Ectodermal cell (in vitro differentiated cells): Measurements from ENCODE around the gene STIM2.

ENCODE experiments used
- H3K27ac ChIP-seq: 2 replicates; pipeline ENCODE4 v1.7.0; 2013; ENCODE audit warnings: mild to moderate bottlenecking, low read depth, low read length; ENCODE audit not compliant: insufficient read depth, poor library complexity, severe bottlenecking
- H3K27me3 ChIP-seq: 2 replicates; pipeline ENCODE4 v1.7.0; 2013; ENCODE audit warnings: mild to moderate bottlenecking, low read length; ENCODE audit not compliant: insufficient read depth, control insufficient read depth, poor library complexity, severe bottlenecking
- H3K36me3 ChIP-seq: one replicate; pipeline ENCODE4 v1.7.0; 2013; ENCODE audit warnings: low read length; ENCODE audit not compliant: control insufficient read depth, insufficient read depth
- H3K4me1 ChIP-seq: one replicate; pipeline ENCODE4 v1.7.0; 2013; ENCODE audit warnings: low read length; ENCODE audit not compliant: control insufficient read depth, insufficient read depth
- H3K4me3 ChIP-seq: 2 replicates; pipeline ENCODE4 v1.7.0; 2013; ENCODE audit warnings: low read depth, low read length, control low read depth; ENCODE audit not compliant: insufficient read depth
- H3K9me3 ChIP-seq: 2 replicates; pipeline ENCODE4 v1.7.0; 2013; ENCODE audit warnings: mild to moderate bottlenecking, low read length, moderate library complexity; ENCODE audit not compliant: control insufficient read depth
- WGBS, 2 experiments: methylation state at CpG; one replicate each; pipeline ENCODE4 v1.1.7; 2013; ENCODE audit warnings: missing lambda C conversion rate in 2 of 2; 5-methylcytosine and 5-hydroxymethylcytosine counted together

The STIM2 gene

DNA sequence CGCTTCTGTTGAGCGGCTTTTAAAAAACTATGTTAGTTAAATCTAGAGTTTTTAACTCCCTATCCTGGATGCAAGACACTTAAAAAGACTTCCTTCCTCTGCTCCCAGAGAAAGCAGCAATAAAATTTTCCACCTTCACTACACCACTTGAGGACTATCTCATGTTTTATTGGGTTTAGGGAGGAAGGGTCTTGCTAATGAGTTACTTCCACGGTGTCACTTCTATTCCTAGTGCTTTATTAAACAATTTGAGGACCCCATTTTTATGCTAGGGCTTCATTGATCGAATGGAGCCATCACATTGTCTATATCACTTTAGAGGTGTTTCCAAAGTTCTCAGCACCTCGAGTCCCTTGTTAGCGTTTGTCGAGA lies 3.7 kb upstream of the STIM2 start:
- Histone ChIP-seq H3K27ac (no peak overlapping the region), H3K4me3 (peak overlapping the region; percentile 72), H3K36me3 (no peaks in the 10 kb centered on the region), H3K4me1 (peaks cover 22% of the 10 kb centered on the region), H3K9me3 (no peaks in the 10 kb centered on the region), H3K27me3 (peaks cover 26% of the 10 kb centered on the region)
- WGBS, 2 experiments = 43 to 44% methylated on average over 7 of the region's 7 CpGs

DNA sequence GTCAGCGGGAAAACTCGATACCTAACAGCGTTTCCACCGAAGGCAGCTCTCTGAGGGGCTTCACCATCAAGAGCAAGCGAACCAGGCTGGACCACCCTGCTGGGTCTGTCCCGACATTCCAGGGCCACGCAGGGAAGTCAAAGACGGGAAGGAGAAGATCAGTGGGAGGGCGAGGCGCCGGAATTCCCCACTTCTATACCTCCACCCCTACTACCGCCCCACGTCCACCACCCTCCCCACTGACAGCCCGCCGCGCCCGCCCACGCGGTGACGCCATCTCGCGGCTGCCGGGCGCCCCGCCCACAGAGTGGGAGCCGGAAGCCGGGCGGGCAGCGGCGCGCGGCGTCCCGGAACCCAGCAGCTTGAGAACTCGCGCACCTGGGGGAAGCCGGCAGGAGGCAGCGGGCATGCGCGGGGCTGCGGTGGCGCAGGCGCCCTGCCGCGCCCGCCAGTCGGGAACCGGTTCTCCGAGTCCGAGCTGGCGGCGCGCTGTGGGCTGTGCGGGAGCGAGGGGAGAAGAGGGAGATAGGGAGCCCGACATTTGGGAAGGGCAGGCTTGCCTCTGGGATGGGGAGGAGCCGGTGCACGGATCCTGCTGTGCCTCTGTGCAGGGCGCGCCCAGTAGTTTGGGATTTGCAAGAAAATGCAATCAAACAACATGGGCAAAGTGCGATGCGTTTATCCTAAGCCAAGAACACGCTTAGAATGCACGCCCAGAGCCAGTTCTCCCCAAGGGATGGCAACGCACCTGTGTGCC lies 3.2 kb upstream of the STIM2 start:
- H3K27me3 ChIP-seq = peaks cover 26% of the 10 kb centered on the region
- 1% methylated on average over 65 of the region's 65 CpGs for WGBS, 2 experiments
- H3K36me3 ChIP-seq = no peaks in the 10 kb centered on the region
- no peaks in the 10 kb centered on the region for H3K9me3 ChIP-seq
- H3K4me3 ChIP-seq = peak overlapping the region; percentile 72
- H3K27ac ChIP-seq = no peak overlapping the region
- peaks cover 22% of the 10 kb centered on the region for H3K4me1 ChIP-seq

DNA sequence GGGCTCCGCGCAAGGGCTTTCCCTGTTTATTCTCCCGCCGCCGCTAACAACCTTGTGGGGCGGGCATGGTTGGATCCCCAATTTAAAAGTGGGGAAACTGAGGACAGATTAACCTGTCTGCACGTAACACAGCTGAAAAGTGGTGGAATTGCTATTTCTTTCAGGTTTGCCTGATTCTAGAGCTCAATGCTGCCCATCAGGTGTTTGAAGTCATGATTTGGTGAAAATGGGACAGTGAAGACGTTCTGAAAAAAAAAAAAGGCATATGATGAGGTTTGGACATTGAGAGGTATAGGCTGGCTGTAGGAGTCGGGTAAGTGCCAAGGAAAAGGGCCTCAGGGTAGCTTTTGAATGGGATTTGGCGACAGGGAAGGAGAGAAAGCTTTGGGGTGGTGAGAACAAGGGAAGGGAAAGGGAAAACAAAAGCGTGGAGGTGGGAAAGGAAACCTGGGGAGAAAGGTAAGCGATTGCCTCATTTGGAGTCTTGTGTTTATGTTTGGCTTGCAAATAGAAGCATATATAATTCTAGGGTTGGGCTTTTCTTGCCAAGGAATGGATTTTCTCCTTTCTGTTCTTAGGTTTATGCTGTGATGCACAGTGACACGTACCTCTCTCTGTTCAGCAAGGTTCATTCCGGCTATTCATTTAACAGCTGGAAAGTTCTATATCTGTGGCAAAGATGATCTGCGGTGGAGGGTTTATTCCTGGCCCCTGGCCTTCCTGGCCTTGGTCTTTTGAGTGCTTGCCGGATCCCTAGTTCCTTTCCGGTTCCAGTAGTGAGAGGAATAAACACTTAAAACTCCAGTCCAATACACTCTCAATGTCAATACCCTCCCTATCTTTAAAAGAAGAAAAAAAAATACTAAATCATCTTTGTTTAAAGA lies 2.4 kb upstream of the STIM2 start:
- H3K27ac ChIP-seq = no peak overlapping the region
- peaks cover 26% of the 10 kb centered on the region for H3K27me3 ChIP-seq
- H3K36me3 ChIP-seq = no peaks in the 10 kb centered on the region
- peak overlapping the region; percentile 72 for H3K4me3 ChIP-seq
- H3K9me3 ChIP-seq = no peaks in the 10 kb centered on the region
- 20 to 22% methylated on average over 17 of the region's 17 CpGs for WGBS, 2 experiments
- H3K4me1 ChIP-seq = peaks cover 27% of the 10 kb centered on the region

DNA sequence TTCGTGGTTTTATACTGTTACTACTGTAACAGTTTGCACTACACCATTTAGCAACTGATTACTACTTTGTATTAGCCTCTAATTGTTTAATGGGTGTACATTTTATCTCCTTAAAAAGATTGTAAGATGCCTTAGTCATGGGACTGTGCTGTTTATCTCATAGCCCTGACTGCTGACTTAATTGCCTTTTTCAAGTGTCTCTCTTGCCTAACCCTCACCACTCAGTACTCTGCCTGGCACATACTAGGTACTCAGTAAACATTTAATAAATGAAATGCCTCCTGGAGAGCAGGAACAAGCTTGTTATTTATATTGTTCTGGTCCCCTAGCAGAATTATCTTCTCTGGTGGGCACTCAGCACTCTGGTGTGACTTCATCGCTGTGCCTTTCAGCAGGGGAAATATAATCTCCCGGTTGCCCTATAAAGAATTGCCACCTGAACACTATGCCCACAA lies 1.7 kb upstream of the STIM2 start:
- 96 to 100% methylated on average over 2 to 3 of the region's 3 CpGs for WGBS, 2 experiments
- no peaks in the 10 kb centered on the region for H3K9me3 ChIP-seq
- H3K27ac ChIP-seq = no peak overlapping the region
- peaks cover 33% of the 10 kb centered on the region for H3K4me1 ChIP-seq
- no peaks in the 10 kb centered on the region for H3K36me3 ChIP-seq
- no peak overlapping the region for H3K4me3 ChIP-seq
- peaks cover 26% of the 10 kb centered on the region for H3K27me3 ChIP-seq

DNA sequence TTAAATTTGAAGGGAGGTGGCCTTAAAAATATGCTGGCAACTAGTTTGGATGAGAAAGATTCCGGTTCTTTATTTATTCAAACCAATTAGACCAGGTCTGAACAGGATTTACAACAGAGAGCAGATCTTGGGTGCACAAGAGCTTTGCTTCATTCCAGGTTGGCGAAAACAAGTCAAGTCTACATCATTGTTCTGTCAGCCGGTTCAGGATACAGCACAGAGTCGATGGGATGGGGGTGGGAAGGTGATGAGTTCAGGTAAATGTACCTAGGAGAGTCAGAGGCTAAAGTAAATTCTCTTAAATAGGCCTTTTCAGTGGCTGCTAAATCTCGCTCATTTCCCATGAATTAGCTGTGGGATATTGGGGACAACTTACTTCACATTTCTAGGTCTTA lies 882 bp upstream of the STIM2 start:
- H3K27ac ChIP-seq = no peak overlapping the region

DNA sequence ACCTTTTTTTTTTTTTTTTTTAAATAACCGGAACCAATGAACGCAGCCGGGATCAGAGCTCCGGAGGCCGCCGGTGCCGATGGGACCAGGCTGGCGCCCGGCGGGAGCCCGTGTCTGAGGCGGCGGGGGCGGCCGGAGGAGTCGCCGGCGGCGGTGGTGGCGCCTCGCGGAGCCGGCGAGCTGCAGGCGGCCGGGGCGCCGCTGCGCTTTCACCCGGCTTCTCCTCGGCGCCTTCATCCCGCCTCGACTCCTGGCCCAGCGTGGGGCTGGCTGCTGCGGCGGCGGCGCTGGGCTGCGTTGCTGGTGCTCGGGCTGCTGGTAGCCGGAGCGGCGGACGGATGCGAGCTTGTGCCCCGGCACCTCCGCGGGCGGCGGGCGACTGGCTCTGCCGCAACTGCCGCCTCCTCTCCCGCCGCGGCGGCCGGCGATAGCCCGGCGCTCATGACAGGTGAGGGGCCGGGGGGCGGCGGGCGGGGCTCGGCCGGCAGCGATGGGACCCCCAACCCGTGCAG lies 337 bp downstream of the STIM2 start:
- H3K27ac ChIP-seq = peak overlapping the region; percentile 88
- H3K4me1 ChIP-seq = peaks cover 33% of the 10 kb centered on the region
- H3K27me3 ChIP-seq = peaks cover 26% of the 10 kb centered on the region
- H3K36me3 ChIP-seq = no peaks in the 10 kb centered on the region
- H3K4me3 ChIP-seq = peak overlapping the region; percentile 89
- H3K9me3 ChIP-seq = no peaks in the 10 kb centered on the region
- WGBS, 2 experiments = 0% methylated on average over 70 of the region's 70 CpGs

More for the DNA sequence above, 882 bp upstream of the STIM2 start:
- peaks cover 33% of the 10 kb centered on the region for H3K4me1 ChIP-seq
- 57 to 61% methylated on average over 5 of the region's 5 CpGs for WGBS, 2 experiments
- H3K36me3 ChIP-seq = no peaks in the 10 kb centered on the region
- peak overlapping the region; percentile 89 for H3K4me3 ChIP-seq
- H3K9me3 ChIP-seq = no peaks in the 10 kb centered on the region
- H3K27me3 ChIP-seq = peaks cover 26% of the 10 kb centered on the region

DNA sequence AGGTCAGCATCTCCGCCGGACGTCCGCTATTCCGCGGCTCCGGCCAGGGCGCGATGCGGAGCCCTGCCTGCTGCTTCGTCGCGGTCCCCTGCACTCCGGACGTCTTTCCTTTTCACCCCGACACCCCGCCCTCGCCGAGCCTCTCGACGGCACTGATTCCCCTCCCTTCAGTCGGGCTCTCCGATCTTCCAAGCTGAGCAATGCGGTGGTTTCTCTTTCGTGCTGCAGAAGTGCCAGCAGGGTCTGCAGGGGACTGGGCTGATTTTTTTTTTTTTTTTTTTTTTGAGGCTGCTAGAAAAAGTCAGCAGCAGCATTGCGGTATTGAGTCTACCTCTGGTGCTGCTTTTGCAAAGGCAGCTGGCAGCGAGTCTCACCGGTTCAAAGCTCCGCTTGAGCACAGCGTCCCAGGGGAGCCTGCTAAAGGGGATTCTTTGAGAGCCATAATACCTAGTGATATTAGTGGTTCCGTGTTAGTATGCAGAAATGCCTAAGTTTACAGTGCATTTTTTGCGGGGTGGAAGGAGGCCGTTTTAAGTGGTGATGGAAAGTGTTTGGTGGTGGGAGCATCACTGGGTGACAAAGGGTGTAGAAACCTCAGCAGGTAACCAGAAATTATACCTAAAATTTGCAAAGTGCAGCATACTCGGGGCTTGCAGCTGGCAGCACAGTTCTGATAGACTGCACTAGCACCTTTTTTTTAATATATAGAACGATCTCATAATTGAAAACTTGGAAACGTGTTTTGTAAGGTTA lies 969 bp downstream of the STIM2 start:
- peak overlapping the region; percentile 88 for H3K27ac ChIP-seq
- no peaks in the 10 kb centered on the region for H3K36me3 ChIP-seq
- peak overlapping the region; percentile 89 for H3K4me3 ChIP-seq
- H3K9me3 ChIP-seq = no peaks in the 10 kb centered on the region
- peaks cover 26% of the 10 kb centered on the region for H3K27me3 ChIP-seq
- peaks cover 33% of the 10 kb centered on the region for H3K4me1 ChIP-seq
- WGBS, 2 experiments = 0 to 1% methylated on average over 36 of the region's 36 CpGs

DNA sequence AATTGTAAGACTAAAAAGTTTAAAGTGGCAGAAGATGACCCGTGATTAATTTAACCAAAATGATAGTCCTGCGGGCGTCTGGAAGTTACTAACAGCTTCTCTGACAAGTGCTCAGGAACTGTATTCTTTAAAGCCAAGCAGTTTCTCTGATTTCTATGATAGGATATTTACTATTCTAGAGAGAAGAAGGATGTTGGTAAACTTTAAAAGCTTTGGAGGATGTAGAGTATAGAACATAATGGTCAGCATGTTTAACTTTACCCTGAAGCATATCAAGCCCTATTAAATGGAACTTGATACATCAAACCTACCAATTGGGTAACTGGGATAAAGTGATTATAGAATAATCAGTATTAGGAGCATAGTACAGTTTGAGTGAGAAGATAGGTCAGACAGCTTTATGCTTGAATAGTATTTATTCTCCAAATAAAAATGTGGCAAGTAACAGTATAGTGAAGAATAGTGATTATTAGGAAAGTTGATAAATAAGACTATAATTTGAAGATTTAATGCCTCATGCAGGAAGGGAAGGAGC lies 1.8 kb downstream of the STIM2 start:
- 31 to 39% methylated on average over 3 of the region's 3 CpGs for WGBS, 2 experiments
- peaks cover 33% of the 10 kb centered on the region for H3K4me1 ChIP-seq
- H3K9me3 ChIP-seq = no peaks in the 10 kb centered on the region
- no peak overlapping the region for H3K27ac ChIP-seq
- no peaks in the 10 kb centered on the region for H3K36me3 ChIP-seq
- peaks cover 20% of the 10 kb centered on the region for H3K27me3 ChIP-seq
- H3K4me3 ChIP-seq = peak overlapping the region; percentile 89

DNA sequence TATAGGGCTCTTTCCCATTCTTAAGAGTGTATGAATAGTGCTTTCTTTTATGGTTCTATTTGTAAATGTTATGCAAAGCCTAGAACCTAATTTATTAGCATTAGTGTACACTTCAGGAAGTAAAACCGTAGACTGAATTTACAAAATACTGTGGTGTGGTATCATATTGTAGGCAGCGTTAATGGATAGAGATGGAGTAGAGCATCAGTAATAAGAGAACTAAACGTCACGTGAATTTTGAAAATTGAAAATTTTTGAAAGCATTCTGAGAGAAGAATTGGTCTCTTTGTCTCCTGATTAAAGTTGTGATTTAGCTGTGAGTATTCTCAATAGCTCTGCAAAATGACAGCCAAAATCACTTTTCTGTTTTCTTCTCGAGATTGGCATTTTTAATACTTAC lies 2.9 kb downstream of the STIM2 start:
- 90 to 92% methylated on average over 4 to 5 of the region's 5 CpGs for WGBS, 2 experiments
- H3K4me3 ChIP-seq = no peak overlapping the region
- no peaks in the 10 kb centered on the region for H3K9me3 ChIP-seq
- no peaks in the 10 kb centered on the region for H3K36me3 ChIP-seq
- H3K27me3 ChIP-seq = peaks cover 12% of the 10 kb centered on the region
- H3K4me1 ChIP-seq = peaks cover 26% of the 10 kb centered on the region
- H3K27ac ChIP-seq = no peak overlapping the region
